ENCODE data around the gene CABP7.

Gene CABP7

DNA sequence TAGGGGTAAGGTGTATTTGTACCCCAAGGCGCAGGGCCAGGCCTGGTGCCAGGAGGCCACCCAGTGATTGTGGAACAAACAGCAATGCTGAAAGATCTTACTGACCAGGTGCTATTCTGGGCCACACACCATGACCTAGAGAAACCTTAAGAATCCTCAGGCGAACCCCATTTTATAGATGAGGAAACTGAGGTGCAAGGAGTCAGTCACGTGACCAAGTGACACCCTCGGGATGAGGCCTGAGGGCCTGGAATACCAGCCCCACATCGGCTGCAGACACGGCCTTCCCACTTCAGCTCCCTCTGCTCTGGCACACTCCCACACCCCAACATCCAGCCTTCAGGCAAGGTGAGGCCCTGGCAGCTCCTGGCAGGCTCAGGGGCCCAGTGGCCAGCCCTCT, 13.1 kb downstream of the CABP7 start:
- H3K4me3 ChIP-seq (ENCODE audit: low read depth, low read length) = no peak overlapping the region
- TF ChIP-seq CTCF (IDR thresholded peaks at IDR 0.05; ENCODE audit: borderline replicate concordance, insufficient read depth, low read depth, low read length) = no peak

DNA sequence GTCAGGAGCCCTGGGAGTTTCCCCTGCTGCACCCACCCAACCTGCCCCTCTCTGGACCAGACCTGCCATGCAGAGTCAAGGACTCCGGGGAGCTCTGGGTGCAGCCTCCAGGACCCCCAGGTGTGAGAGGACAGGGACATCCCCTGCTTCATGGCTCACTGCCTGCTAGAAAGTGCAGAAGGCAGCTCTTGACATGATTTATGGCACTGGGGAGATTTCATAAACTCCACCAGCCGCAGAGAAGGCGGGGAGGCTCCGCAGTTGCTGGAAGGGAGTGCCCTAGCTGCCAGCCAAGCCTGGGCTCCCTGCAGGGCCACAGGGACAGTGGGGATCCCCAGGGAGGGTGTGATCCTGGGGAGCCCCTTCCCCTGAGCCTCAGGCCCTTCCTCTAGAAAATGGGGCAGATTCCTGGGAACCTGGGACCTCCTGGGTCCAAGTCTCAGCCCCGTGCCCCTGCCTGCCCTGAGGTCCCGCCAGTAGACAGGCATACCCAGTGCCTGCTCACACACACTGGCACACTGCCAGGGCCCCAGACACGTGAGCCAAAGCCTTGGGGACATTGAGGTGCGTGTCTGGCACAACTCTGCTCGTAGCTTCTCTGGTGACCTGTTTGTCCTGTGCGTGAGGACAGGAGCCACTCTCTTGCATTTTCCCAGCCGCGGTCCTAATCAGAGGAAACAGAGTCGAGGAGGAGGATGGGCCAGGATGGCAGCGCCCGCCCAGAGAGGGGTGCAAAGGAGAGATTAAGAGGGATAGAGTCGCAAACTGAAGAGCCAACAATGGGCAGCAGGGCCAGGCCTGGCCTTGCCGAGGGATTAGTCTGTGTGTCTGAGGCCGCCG, 13.8 kb downstream of the CABP7 start:
- no peak for TF ChIP-seq CTCF (IDR thresholded peaks at IDR 0.05; ENCODE audit: borderline replicate concordance, insufficient read depth, low read depth, low read length)
- H3K4me3 ChIP-seq (ENCODE audit: low read depth, low read length) = no peak overlapping the region

DNA sequence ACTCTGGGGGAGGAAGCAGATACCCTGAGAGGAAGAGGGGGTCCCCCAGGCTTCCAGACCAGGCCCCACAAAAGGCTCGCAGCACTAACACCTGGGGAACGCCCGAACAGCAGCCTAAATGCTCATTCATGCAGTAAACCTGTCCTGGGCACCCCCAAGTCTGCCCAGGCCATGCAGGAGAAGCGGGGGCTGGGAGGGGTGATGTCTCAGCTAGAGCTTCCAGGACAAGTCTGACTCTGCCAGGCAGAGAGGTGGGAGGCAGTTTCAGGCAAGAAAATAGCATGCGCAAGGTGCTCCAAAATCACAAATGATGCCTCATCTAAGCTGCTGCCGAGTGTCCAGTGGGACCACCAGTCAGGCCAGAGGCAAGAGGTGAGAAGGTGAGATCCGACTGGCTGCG, 14.6 kb downstream of the CABP7 start:
- no peak for TF ChIP-seq CTCF (IDR thresholded peaks at IDR 0.05; ENCODE audit: borderline replicate concordance, insufficient read depth, low read depth, low read length)

DNA sequence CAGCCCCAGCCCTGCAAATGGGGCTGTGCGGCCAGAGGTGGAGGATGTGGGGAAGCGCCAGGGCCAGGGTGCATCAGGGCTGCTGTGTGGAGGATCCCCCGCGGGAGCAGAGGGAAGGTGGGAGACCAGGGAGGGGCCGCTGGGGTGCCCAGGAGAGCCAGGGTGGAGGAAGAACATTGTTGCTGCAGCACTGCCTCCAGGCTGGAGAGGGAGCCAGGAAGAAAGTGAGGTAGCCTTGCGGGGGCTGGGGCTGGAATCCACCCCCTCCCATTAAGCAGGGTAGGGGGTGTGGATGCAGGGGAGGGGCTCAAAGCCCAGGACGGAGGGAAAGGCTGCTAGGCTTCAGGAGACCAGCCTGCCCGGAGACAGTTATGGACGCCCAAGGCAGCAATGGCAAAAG, 15.0 kb downstream of the CABP7 start:
- H3K4me3 ChIP-seq (ENCODE audit: low read depth, low read length) = no peak overlapping the region
- no peak for TF ChIP-seq CTCF (IDR thresholded peaks at IDR 0.05; ENCODE audit: borderline replicate concordance, insufficient read depth, low read depth, low read length)

More for the DNA sequence above, 14.6 kb downstream of the CABP7 start:
- no peak overlapping the region for H3K4me3 ChIP-seq (ENCODE audit: low read depth, low read length)

- H3K4me3 ChIP-seq (ENCODE audit: low read depth, low read length) = no peak overlapping the region
- no peak for TF ChIP-seq CTCF (IDR thresholded peaks at IDR 0.05; ENCODE audit: borderline replicate concordance, insufficient read depth, low read depth, low read length)
Observed at GRCh38 chr22:29735416-29735815, 15.6 kb downstream of the CABP7 start.

DNA sequence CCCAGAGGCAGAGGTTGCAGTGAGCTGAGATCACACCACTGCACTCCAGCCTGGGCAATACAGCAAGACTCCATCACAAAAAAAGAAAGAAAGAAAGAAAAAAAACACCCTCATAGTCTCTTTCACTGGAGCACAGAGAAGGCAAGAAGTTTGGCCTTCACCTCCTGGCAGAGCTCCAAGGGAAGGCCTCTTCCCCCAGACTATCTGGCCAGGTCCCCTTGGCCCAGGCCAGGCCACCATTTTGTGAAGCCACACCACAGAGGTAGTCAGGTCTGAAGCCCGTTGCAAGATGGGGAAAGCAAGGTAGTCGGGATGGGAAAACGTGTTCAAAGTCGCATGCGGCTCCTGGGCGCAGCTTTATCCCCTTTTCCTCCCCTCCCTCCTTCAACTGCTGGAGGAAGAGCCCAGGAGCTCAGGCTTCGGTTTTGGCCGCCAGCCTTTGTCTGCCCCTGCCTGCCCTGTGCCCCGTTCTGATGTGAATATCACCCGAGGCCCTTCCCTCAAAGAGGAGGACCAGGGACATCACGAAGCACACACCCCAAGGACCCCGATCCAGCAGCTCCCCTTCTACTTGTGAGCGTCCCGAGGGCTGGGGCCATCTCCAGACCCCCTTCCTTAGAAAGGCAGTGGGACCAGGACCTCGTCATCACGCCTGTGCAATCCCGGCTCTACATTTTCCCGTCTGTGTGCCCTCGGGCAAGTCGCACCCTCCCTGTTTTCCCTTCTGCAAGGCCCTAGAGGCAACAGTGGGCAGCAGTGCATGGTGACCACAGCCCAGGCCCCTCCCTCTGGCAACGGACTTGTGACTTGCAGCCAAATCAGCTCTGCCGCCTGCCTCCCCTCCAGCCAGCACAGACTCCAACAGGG, 17.7 kb downstream of the CABP7 start:
- no peak for TF ChIP-seq CTCF (IDR thresholded peaks at IDR 0.05; ENCODE audit: borderline replicate concordance, insufficient read depth, low read depth, low read length)
- H3K4me3 ChIP-seq (ENCODE audit: low read depth, low read length) = no peak overlapping the region
